ENCODE results near the gene SLC45A1. TPM values are rescaled to one million over a fixed set of nuclear protein-coding genes. Genes with fewer than 3 reads are reported as not detected.
A peak's percentile ranks its signal among the peaks of the same experiment; 100 is the strongest.

Gene SLC45A1
- total RNA-seq, 4 donors from 2014 or later: 0.76 to 1.6 (median 0.86) TPM

DNA sequence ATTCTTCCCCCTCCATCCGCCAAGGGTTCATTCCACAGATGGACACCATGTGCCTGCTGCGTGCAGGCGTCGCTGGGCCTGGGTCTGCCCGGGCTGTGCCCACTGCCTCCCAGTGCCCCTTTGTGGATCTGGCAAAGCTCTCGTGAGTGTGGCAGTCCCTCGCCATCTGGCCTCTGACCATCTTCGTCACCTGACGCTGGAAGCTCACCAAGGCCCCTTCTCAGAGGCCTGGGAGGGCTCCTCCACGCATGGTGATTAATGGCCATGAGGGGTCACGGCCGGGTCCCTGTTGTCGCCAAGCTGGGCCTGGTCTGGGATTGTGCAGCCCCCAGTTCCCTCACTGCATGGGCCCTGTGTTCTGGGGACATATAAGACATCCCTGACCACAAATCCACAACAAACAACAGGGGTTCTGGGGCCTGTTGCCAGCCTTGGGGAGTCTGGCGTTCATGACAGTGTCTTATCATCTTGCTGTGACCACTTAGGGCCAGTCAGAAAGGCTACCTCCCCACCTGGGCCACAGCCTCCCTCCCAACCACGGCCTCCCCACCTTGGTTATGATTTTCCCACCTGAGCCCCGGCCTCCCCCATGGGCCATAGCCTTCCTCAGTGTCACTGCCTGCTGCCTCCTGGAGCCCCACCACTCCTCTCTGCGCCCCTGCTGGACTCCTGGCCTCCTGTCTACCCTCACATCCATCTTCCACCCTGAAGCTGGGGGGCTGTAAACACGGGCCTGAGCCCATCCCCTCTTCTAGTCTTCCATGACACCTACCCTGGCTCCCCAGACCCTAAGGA, 27.9 kb downstream of the SLC45A1 start:
- TF ChIP-seq POLR2AphosphoS5 (IDR thresholded peaks at IDR 0.05) (no peak), POLR2A (IDR thresholded peaks at IDR 0.05) (no peak), CTCF (IDR thresholded peaks at IDR 0.05) (no peak), EP300 (IDR thresholded peaks at IDR 0.05) (no peak)
- WGBS: 92% methylated on average over 17 of the region's 18 CpGs
- Histone ChIP-seq H3K9me3 (no peaks in the 10 kb centered on the region), H3K4me1 (peaks cover 42% of the 10 kb centered on the region), H3K27me3 (no peaks in the 10 kb centered on the region), H3K4me3 (no peak overlapping the region), H3K27ac (no peak overlapping the region), H3K36me3 (no peaks in the 10 kb centered on the region)
- DNase-seq (ENCODE audit: low spot score in 2 of 2): peak; percentile 62 to 76

- no peak for DNase-seq (ENCODE audit: low spot score in 2 of 2)
- Histone ChIP-seq H3K27ac (no peak overlapping the region), H3K36me3 (peaks cover 3% of the 10 kb centered on the region), H3K27me3 (no peaks in the 10 kb centered on the region), H3K9me3 (no peaks in the 10 kb centered on the region), H3K4me1 (peaks cover 50% of the 10 kb centered on the region), H3K4me3 (no peak overlapping the region)
- WGBS: 79% methylated on average over 10 of the region's 15 CpGs
- TF ChIP-seq POLR2AphosphoS5 (IDR thresholded peaks at IDR 0.05) (no peak), POLR2A (IDR thresholded peaks at IDR 0.05) (no peak), CTCF (IDR thresholded peaks at IDR 0.05) (no peak), EP300 (IDR thresholded peaks at IDR 0.05) (no peak)
Observed at GRCh38 chr1:8347635-8348034, 29.7 kb downstream of the SLC45A1 start.

GRCh38 chr1:8348047-8348776, 30.3 kb downstream of the SLC45A1 start:
- Histone ChIP-seq H3K4me1 (peaks cover 45% of the 10 kb centered on the region), H3K36me3 (peaks cover 6% of the 10 kb centered on the region), H3K4me3 (no peak overlapping the region), H3K27ac (no peak overlapping the region), H3K9me3 (no peaks in the 10 kb centered on the region), H3K27me3 (no peaks in the 10 kb centered on the region)
- WGBS: 65% methylated on average over 19 of the region's 21 CpGs
- TF ChIP-seq POLR2AphosphoS5 (IDR thresholded peaks at IDR 0.05): no peak
- no peak for TF ChIP-seq CTCF (IDR thresholded peaks at IDR 0.05)
- no peak for TF ChIP-seq EP300 (IDR thresholded peaks at IDR 0.05)
- no peak for TF ChIP-seq POLR2A (IDR thresholded peaks at IDR 0.05)
- peak in 1 of 2 donors; percentile 68 for DNase-seq (ENCODE audit: low spot score in 2 of 2)

GRCh38 chr1:8348777-8349472, 31.0 kb downstream of the SLC45A1 start:
- Histone ChIP-seq H3K36me3 (peaks cover 13% of the 10 kb centered on the region), H3K9me3 (no peaks in the 10 kb centered on the region), H3K4me1 (peaks cover 40% of the 10 kb centered on the region), H3K27me3 (no peaks in the 10 kb centered on the region), H3K4me3 (no peak overlapping the region), H3K27ac (no peak overlapping the region)
- WGBS: 15% methylated on average over 18 of the region's 21 CpGs
- TF ChIP-seq CTCF (IDR thresholded peaks at IDR 0.05) (peak; percentile 25 to 80), POLR2AphosphoS5 (IDR thresholded peaks at IDR 0.05) (no peak), POLR2A (IDR thresholded peaks at IDR 0.05) (no peak), EP300 (IDR thresholded peaks at IDR 0.05) (no peak)
- DNase-seq (ENCODE audit: low spot score in 2 of 2): peak in 1 of 2 donors; percentile 86

Measured in suprapubic skin (tissue), 4 donors.